ENCODE data around the gene ACTMAP. TPM values are rescaled to one million over a fixed set of nuclear protein-coding genes. Genes with fewer than 3 reads are reported as not detected.
"Not testable (repeated sequence)": the region's sequence is repeated elsewhere in the genome, so short reads cannot be mapped to it uniquely, and the experiment has no call there.

ACTMAP gene
- total RNA-seq, 1 experiment from 2014 or later = 1.3 TPM

DNA sequence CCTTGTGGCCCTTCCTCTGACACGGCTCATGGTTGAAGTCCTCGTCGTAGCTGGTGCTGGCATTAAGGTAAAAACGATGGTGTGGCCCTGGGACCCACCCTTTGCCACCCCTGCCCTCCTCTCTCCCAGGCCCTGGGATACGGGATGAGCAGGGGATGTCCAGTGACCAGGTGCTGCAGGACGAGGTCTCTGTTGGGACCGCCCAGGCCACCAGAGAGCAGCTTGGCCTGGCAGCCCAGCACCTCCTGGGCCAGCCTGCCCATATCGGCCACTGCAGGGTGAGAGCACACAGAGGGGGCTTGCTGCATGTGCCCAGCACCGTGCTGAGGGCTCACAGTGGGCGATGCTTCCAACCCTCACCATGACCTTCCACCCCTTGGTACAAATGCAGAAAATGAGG lies 6.4 kb downstream of the ACTMAP start:
- DNase-seq (ENCODE audit: low read depth) = no peak

DNA sequence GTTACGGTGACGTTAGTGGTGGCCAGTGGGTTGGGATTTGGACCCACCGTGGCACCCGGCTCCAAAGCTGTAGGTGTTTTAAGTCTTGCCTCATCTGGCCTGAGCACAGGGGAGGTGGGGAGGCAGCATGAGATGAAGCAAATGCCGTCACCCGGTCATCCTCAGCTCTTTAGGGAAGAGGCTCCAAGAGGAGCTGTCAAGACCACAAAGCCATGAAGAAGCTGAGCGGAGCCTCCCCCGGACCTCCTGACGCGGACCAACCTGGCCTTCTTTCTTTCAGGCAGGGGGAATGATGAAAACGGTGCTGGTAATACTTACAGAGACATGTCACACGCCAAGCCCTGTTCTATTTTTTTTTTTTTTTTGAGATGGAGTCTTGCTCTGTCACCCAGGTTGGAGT lies 7.4 kb downstream of the ACTMAP start:
- DNase-seq (ENCODE audit: low read depth) = no peak

DNA sequence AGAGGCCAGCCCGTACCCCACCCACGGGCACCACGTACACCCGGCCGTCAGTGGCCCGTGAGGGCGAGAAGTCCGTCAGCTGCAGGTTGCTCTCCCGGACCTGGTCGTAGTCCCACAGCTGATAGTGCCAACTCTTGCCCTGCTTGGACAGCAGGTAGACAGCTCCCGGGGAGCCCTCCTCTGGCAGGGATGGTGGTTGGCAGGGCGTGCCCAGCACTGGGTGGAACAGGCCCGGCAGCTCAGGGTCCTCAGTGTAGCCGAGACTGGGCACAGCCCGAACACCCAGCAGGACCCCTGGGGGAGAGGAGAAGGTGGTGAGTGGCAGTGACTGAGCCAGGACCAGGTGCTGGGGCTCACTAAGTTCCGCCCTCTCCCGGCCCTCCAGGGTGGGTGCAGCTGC lies 7.8 kb downstream of the ACTMAP start:
- DNase-seq (ENCODE audit: low read depth) = no peak

DNA sequence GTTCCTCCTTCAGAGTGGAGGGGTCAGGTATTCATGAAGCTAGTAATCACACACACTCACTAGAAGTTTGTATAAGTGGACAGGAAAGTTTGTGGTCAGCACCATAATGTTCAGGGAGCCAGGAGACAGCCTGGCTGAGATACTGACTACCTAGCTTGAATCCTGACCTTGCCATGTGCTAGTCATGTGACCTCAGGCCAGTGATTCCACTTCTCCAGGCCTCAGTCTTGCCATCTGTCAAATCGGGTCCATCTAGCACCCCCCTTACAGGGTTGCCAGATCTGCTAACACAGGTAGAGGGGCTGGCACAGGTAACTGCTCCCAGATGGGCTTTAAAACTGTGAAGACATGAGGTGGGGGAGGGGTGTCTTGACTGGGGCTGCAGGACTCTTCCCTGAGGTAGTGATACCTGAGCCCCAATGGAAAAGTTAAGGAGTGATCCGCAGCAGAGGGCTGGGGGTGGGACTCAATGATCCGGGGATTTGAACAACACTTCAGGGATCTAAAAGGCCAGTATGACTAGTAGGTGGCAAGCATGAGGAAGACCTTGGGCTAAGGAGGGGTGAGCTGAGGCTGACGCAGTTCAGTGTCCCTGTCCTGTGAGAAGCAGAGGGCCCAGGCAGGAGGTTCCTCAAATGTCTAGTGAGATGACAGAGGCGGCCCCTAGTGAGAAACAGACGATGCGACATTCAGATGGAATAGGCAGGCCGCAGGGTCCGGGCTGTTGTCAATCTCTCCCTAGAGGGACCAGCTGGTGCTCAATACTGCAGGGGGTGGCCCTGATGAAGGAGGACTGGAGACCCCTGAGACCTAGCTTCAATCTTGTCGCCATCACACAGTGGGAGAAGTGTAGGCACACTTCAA lies 8.5 kb downstream of the ACTMAP start:
- no peak for DNase-seq (ENCODE audit: low read depth)

DNA sequence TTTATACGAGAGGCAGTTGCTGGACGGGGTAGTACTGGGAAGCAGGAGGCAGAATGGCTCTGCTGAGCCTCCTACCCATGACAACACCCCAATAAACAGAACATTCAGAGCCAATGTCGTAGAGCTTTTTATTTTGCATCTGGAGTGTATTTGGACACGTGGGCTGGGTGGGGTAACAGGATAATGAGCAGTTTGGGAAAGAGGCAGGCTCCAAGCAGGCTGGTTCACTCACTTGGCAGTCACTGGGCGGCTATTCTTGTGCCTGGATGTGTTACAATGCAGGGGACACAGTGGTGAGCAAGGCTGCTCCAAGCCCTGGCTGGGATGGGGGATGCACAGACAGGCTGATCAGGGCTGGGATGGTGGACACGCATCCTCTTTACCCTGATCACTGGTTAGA lies 9.5 kb downstream of the ACTMAP start:
- no peak for DNase-seq (ENCODE audit: low read depth)

DNA sequence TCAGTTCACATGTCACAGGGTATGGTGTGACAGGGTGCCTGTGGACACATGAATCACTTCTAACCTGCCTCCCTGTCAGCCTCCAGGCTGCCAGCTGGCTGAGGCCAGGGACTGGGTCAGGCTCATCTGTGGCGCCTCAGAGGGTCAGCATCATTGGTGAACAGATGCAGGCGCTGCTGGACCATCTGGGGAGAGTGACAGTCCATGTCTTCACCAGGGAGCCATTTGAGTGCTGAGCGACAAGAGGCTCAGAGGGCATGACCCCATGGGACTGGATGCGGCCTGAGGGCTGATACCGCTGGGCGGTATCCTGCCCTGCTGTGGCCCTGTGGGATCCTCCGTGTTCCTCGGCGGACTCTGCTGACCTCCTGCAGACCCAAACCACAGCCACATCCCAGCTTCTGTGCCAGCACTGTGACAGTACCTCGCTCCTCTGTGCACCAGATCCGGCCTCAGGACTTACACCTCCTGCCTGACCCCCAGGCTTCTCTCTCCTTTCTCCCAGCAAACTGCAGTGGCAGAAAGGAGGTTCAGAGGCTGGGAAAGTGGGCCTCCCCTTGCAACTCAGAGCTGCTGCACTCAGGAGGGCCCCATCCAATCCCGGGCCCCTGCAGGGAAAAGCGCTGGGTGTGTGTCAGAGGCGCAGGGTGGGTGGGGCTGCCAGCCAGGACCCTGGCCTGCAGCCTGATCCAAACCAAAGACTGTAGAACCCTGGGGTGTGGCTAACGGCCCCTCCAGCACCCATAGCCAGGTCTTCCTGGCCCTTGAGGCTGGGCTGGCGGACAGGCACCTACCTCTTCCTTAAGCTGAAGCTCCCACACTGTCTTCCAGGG lies 10.2 kb downstream of the ACTMAP start:
- no peak for DNase-seq (ENCODE audit: low read depth)

DNA sequence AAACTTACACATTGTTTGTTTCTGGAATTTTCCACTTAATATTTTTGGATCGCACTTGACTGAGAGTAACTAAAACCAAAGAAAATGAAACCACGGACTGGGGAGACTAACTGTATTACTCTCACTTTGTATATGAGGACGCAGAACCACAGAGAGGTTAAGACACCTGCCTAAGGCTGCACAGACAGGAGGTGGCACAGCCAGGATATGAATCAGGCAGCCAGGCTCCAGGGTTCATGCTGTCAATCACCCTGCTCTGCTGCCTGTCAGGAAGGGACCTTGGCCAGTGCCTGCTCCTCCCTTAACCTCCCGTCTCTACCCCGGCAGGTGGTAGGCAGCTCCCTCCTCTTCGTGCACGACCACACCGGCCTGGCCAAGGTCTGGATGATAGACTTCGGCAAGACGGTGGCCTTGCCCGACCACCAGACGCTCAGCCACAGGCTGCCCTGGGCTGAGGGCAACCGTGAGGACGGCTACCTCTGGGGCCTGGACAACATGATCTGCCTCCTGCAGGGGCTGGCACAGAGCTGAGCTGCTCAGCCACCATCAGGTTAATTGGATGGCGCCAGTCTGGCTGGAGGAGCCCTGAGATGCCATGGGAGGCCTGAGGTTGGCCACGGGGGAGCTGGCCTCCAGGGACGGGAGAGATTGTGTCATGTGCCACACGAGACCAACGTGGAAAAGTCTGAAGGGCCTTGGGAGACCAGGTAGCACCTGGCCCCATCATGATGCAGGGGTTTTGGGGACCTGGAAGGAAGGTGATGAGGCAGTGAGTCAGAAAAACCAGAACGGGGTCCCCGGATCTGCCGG lies 11.0 kb downstream of the ACTMAP start:
- no peak for DNase-seq (ENCODE audit: low read depth)

DNA sequence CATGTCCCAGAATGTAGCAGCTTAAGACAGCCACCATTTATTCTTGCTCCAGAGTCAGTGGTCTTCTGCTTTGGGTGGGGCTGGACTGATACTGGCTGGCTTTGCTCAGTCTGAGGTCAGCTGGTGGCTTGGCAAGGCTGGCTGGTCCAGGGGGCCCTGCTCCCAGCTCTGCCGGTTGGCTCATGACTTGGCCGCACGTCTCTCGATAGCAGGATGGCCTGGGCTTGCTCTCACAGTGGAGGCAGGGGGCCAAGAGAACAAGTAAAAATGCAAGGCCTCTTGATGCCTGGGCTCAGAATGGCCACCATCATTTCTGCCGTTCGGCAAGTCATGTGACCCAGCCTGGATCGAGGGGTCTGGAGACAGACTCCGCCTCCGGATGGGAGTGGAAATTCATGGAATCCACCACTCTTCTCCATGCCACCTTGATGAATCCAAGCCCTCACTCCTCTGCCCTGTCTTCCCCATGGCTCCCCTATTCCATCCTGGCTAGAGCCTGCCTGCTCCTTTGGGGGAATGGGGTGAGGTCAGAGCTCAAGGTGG lies 13.1 kb downstream of the ACTMAP start:
- DNase-seq (ENCODE audit: low read depth) = no peak

DNA sequence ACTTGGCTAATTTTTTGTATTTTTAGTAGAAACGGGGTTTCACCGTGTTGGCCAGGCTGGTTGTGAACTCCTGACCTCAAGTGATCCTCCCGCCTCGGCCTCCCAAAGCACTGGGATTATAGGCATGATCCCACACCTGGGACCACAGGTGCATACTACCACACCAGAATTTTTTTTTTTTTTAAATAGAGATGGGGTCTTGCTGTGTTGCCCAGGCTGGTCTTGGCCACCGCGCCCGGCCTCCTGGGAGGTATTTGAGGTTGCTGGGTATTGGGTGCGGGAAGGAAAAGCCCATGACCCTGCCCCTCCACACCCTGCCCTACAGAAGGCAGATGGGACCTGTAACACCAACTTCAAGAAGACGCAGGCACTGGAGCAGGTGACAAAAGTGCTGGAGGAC lies 13.6 kb downstream of the ACTMAP start:
- no peak for DNase-seq (ENCODE audit: low read depth)

DNA sequence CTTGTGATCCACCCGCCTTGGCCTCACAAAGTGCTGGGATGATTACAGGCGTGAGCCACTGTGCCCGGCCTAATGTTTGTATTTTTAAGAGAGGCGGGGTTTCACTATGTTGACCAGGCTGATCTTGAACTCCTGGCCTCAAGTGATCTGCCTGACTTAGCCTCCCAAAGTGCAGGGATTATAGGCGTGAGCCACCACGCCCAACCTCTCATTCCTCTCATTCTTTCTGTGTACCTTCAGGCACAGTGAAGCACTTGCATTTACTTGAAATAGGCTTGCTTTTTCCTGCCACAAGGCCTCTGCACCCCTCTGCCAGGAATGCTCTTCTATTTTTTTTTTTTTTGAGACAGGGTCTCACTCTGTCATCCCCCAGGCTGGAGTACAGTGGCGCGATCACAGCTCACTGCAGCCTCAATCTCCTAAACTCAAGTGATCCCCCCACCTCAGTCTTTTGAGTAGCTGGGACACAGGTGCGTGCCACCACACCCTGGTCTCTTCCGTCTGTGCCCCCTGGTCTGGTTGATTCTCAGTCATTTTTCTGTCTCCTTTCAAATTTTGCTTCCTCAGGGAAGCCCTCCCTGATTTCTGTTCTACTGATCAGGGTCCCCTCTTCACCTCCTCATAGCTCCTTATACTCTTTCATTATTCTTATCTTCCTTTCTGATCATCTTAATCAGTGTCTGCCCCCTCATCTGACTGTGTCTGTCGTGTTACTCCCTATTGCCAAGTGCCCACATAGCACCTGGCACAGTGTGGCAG lies 15.1 kb downstream of the ACTMAP start:
- no peak for DNase-seq (ENCODE audit: low read depth)

DNA sequence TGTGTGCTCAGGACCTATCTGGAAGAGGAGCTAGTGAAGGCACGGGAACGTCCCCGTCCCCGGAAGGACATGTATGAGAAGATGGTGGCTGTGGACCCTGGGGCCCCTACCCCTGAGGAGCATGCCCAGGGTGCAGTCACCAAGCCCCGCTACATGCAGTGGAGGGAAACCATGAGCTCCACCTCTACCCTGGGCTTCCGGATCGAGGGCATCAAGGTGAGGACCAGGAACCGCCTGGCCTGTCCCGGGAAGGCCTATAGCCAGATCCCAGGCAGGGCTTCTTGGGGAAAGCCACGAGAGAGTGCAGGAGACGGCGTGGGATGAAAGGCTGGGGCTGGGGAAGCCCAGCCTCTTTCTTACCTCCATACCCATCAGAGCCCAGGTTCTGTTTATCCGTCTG lies 17.1 kb downstream of the ACTMAP start:
- no peak for DNase-seq (ENCODE audit: low read depth)

DNA sequence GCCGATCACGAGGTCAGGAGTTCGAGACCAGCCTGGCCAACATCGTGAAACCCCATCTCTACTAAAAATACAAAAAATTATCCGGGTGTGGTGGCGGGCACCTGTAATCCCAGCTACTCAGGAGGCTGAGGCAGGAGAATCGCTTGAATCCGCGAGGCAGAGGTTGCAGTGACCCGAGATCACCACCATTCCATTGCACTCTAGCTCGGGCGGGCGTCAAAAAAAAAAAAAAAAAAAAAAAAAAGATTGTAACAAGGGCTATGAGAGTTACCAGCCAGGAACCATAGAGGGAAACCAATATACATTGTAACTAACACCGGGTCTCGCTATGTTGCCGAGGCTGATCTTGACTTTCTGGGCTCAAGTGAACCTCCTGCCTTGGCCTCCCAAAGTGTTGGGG lies 18.0 kb downstream of the ACTMAP start:
- not testable (repeated sequence) for DNase-seq (ENCODE audit: low read depth)

DNA sequence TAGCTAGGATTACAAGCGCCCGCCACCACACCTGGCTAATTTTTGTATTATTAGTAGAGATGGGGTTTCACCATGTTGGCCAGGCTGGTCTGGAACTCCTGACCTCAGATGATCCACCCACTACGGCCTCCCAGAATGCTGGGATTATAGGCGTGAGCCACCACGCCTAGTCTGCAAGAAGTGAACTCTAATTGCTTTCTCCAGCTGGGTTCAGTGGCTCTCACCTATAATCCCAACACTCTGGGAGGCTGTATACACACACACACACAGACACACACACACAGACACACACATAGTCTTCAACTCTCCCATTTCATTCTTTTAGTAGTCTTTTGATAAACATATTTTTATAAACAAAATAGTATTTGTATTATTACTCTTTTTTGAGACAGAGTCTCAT lies 20.2 kb downstream of the ACTMAP start:
- not testable (repeated sequence) for DNase-seq (ENCODE audit: low read depth)

DNA sequence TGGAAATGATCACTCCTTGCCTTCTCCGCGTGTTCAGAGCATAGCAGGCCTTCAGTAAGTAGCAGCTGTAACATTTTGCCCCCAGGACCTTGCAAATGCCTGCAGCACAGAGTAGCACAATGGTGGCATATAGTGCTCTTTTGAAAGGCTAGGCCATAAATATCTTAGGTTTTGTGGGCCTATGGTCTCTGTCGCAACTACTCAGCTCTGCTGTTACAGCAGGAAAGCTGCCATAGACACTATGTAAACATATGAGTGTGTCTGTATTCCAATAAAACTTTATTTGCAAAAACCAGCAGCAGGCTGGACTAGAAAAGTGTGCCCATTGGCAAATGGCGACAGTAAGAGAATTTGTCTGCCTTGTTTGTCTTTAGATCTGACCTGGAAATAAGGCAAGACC lies 24.0 kb downstream of the ACTMAP start:
- DNase-seq (ENCODE audit: low read depth) = no peak

DNA sequence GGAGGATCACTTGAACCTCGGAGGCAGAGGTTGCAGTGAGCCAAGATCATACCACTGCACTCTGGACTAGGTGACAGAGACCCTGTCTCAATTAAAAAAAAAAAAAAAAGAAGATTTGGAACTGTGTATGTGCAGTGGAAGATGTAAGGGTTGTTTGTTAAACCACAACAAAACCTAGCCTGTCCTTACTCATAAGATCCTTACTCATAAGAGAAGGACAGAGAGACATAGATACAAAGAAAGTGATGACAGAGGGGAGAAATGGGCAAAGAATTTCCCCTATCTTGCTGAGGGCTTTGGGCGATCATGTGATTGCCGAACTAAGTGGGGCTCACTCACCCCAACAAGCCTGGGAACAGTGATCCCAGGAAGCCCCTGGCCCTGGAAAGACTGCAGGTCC lies 25.4 kb downstream of the ACTMAP start:
- no peak for DNase-seq (ENCODE audit: low read depth)

DNA sequence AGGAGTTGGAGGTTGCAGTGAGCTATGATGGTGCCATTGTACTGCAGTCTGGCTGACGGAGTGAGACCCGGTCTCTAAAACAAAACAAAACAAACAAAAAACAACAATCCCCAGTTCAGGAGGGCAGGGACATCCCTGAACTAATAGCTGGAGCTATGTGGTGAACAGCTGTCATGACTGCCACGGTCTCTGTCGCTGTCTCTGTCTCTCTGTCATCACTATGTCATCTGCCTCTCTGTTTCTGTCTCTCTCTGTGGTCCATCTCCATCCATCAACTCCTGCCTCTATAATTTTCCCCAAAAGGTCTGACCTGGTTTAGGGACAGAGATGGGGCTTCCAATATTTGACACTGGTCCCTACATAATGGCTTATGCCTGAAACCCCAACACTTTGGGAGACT lies 26.0 kb downstream of the ACTMAP start:
- DNase-seq (ENCODE audit: low read depth) = no peak

DNA sequence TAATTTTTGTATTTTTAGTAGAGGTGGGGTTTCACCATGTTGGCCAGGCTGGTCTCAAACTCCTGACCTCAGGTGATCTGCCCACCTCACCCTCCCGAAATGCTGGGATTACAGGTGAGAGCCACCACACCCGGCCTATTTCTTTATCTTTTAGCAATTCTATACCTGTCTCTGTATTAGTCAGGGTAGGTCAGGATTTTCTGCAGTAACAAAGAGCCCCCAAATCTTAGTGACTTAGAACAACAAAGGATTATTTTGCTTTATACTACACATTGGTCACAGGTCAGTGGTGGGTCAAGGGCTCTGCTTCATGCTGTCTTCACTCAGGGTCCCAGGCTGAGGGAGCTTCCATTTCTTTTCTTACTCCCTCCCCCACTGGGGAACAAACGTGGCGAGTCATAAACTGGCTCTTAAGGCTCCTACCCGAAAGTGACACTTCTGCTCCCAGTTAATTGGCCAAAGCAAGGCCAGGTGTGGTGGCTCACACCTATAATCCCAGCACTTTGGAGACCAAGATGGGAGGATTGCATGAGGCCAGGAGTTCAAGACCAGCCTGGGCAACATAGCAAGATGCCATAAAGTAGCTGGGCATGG lies 26.5 kb downstream of the ACTMAP start:
- no peak for DNase-seq (ENCODE audit: low read depth)

DNA sequence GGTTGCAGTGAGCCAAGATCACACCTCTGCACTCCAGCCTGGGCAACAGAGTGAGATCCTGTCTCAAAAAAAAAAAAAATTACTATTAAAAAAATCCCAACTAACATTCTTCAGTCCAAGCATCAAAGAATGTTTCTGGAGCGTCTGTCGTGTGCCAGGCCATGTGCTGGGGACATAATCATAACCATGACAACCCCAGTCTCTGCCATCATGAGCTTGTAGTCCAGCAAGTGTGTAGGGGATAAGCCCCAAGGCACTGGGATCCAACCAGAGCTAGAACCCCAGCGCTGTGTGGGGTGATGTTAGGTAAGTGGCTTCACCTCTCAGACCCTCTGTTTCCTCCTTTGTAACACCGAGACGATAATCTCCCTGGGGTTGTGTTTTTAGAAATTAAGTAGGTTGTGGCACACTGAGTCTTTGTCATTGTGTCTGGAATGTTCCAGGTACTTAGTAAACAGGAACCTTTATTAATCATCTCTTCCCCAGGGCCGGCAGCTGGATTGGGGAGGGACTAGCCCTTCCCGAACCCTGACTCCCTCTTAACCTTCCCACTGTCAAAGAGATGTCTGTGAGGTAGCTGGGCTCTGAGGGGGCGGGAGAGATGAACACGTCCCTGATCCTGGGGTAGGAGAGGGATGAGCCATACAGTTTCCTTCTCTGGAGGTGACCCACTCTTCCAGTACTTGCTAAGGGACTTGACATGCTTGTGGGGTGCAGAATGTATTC lies 28.2 kb downstream of the ACTMAP start:
- no peak for DNase-seq (ENCODE audit: low read depth)

DNA sequence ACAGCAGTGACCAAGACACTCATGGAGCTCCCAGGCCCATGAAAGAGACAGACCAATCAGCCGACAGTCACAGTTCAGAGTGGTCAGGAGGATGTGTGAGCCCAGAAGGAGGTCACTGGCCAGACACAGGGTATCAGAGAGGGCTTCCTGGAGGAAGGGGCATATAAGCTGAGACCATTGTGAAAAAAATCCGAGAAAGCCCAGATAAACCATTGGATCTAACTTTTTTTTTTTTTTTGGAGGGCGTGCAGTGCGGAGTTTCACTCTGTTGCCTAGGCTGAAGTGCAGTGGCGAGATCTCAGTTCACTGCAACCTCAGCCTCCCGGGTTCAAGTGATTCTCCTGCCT lies 29.2 kb downstream of the ACTMAP start:
- DNase-seq (ENCODE audit: low read depth) = no peak

DNA sequence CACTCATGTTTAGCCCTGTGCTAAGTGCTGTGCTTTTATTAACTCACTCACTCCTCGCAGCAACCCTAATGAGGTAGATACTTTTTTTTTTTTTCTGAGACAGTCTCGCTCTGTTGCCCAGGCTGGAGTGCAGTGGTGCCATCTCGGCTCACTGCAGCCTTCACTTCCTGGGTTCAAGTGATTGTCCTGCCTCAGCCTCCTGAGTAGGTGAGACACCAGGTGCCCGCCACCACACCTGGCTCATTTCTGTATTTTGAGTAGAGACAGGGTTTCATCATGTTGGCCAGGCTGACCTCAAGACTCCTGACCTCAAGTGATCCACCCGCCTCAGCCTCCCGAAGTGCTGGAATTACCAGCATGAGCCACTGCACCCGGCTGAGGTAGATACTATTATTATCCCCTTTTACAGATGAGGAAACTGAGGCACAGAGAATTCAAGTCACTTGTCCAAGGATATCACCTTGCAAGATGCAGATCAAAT lies 30.8 kb downstream of the ACTMAP start:
- DNase-seq (ENCODE audit: low read depth) = no peak

All from RPMI7951 (cell line).